Calu3 (cell line): ENCODE results near the gene PLEKHA7. TPM values are rescaled to one million over a fixed set of nuclear protein-coding genes. Genes with fewer than 3 reads are reported as not detected.

Experiments
- BruUV-seq: library from RNA; stranded (reverse); fragments of 400-500 nt; replicated peaks from 2 replicates; lab custom pipeline; 2021; lab: Mats Ljungman, UMichigan
- CTCF ChIA-PET: fragments of 300-600 bp; sonication (Branson Sonifier 250); formaldehyde crosslinking; loops from one replicate; lab custom pipeline; 2022; ENCODE audit warnings: antibody characterized with exemption; lab: Charles Lee
- DNase-seq: peaks from one replicate; pipeline ENCODE4 v3.0.0; 2022
- H3K27ac Mint-ChIP-seq: one replicate; pipeline ENCODE4 v1.8.0; 2022; ENCODE audit warnings: mixed read lengths; ENCODE audit not compliant: unreplicated experiment
- H3K27me3 Mint-ChIP-seq: one replicate; pipeline ENCODE4 v1.8.0; 2022; ENCODE audit warnings: mixed read lengths; ENCODE audit not compliant: unreplicated experiment
- H3K36me3 Mint-ChIP-seq: one replicate; pipeline ENCODE4 v1.8.0; 2022; ENCODE audit warnings: mild to moderate bottlenecking, moderate library complexity, mixed read lengths; ENCODE audit not compliant: insufficient read depth, unreplicated experiment
- H3K4me1 Mint-ChIP-seq: one replicate; pipeline ENCODE4 v1.8.0; 2022; ENCODE audit warnings: mild to moderate bottlenecking, low read depth, mixed read lengths; ENCODE audit not compliant: unreplicated experiment
- H3K4me3 Mint-ChIP-seq: one replicate; pipeline ENCODE4 v1.8.0; 2022; ENCODE audit warnings: mild to moderate bottlenecking, low read depth, moderate library complexity, mixed read lengths; ENCODE audit not compliant: unreplicated experiment
- H3K9me3 Mint-ChIP-seq: one replicate; pipeline ENCODE4 v1.8.0; 2022; ENCODE audit warnings: low read depth, mixed read lengths; ENCODE audit not compliant: unreplicated experiment
- CTCF ChIP-seq: fragments of 200-600 bp; IDR thresholded peaks from one replicate; pipeline ENCODE4 v1.8.0; 2022; ENCODE audit warnings: antibody characterized with exemption; ENCODE audit not compliant: unreplicated experiment
- intact Hi-C: fragments of 100-400 bp; cut with micrococcal nuclease; formaldehyde crosslinking; loops from one replicate; pipeline ENCODE4 v1.10.0; 2022; ENCODE audit not compliant: unreplicated experiment
- total RNA-seq: library from RNA; stranded (reverse); gene quantifications from 2 replicates; pipeline ENCODE4 v1.2.3, GENCODE V29; 2022

The PLEKHA7 gene
- total RNA-seq, 1 experiment from 2014 or later, result 138 TPM

- intact Hi-C loops, result no loop called here
- no TSS peak for BruUV-seq
- CTCF ChIA-PET, result interaction anchor here (0.6 to 0.9 kb wide), 3 partner anchors 23 to 287 kb away, joined by 3 to 8 read pairs (median 5); no protein-coding TSS in a partner anchor
- Mint-ChIP-seq H3K9me3 (no peaks in the 10 kb centered on the region), H3K27me3 (no peaks in the 10 kb centered on the region), H3K4me1 (peaks cover 84% of the 10 kb centered on the region), H3K27ac (peak overlapping the region; percentile 82), H3K36me3 (peaks cover 5% of the 10 kb centered on the region), H3K4me3 (peak overlapping the region; percentile 3)
- no peak for DNase-seq
- TF ChIP-seq CTCF, result no peak
These were observed 44.9 kb downstream of the PLEKHA7 start for GRCh38 chr11:16969010-16969999.

DNA sequence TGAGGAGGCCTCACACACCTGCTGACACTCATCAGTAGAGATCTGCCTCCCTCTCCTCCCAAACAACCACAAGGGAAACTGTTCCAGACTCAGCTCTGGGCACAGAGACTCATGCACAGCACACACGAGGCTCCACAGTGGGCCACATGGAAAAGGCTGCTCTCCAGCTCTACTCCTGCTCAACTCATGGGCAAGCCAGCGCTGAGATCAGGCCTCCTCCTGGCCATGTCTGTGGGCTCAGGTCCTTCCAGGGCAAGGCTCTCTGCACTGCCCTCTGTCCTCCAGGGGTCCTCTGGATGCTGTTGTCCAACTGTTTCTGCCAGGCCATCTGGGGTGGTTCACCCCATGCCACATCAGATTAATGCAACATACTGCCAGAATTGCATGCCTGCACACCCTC is 46.0 kb downstream of the PLEKHA7 start:
- no TSS peak for BruUV-seq
- Mint-ChIP-seq H3K4me1 (peaks cover 75% of the 10 kb centered on the region), H3K36me3 (peaks cover 5% of the 10 kb centered on the region), H3K27ac (peak overlapping the region; percentile 82), H3K9me3 (no peaks in the 10 kb centered on the region), H3K27me3 (no peaks in the 10 kb centered on the region), H3K4me3 (no peak overlapping the region)
- CTCF ChIA-PET, result interaction anchor here (1.2 kb wide), 1 partner anchor 37 kb away, joined by 3 read pairs; no protein-coding TSS in a partner anchor
- TF ChIP-seq CTCF, result no peak
- DNase-seq, result no peak
- intact Hi-C loops, result no loop called here

GRCh38 chr11:16966930-16967671 is 47.1 kb downstream of the PLEKHA7 start:
- Mint-ChIP-seq H3K36me3 (no peaks in the 10 kb centered on the region), H3K9me3 (no peaks in the 10 kb centered on the region), H3K4me3 (peak overlapping the region; percentile 33), H3K27ac (peak overlapping the region; percentile 82), H3K27me3 (no peaks in the 10 kb centered on the region), H3K4me1 (peaks cover 73% of the 10 kb centered on the region)
- no peak for TF ChIP-seq CTCF
- BruUV-seq, result no TSS peak
- no peak for DNase-seq
- CTCF ChIA-PET, result interaction anchor here (1.2 kb wide), 2 partner anchors 10 to 38 kb away, joined by 3 to 7 read pairs; no protein-coding TSS in a partner anchor
- intact Hi-C loops, result no loop called here

GRCh38 chr11:16964501-16964900 is 49.7 kb downstream of the PLEKHA7 start:
- H3K27me3 Mint-ChIP-seq, result no peaks in the 10 kb centered on the region
- BruUV-seq, result no TSS peak
- H3K4me3 Mint-ChIP-seq, result no peak overlapping the region
- TF ChIP-seq CTCF, result no peak
- CTCF ChIA-PET, result no interaction called here
- H3K9me3 Mint-ChIP-seq, result no peaks in the 10 kb centered on the region
- peaks cover 6% of the 10 kb centered on the region for H3K36me3 Mint-ChIP-seq
- intact Hi-C loops, result no loop called here
- no peak overlapping the region for H3K27ac Mint-ChIP-seq
- DNase-seq, result no peak
- peaks cover 71% of the 10 kb centered on the region for H3K4me1 Mint-ChIP-seq
